IMR-90 (cell line): ENCODE measurements around the gene MBD1. TPM values are rescaled to one million over a fixed set of nuclear protein-coding genes. Genes with fewer than 3 reads are reported as not detected.

ENCODE experiments used
- ATAC-seq: fragments of 200-7000 bp; cut with Tn5 transposase; 2 replicates; pipeline ENCODE4 v1.9.1; 2020; ENCODE audit warnings: low read depth, mild to moderate bottlenecking, moderate library complexity
- BruUV-seq: library from RNA; stranded (reverse); fragments of 400-500 nt; replicated peaks from 2 replicates; lab custom pipeline; 2021; lab: Mats Ljungman, UMichigan
- CTCF ChIA-PET: fragments of 300-600 bp; formaldehyde crosslinking; extraction: SDS; loops from one replicate; lab custom pipeline; 2021; ENCODE audit warnings: antibody characterized with exemption; lab: Yijun Ruan, JAX
- POLR2A ChIA-PET: fragments of 300-600 bp; sonication (Branson Sonifier 250); formaldehyde crosslinking; loops from one replicate; lab custom pipeline; 2022; ENCODE audit warnings: antibody characterized with exemption; ENCODE audit not compliant: unreplicated experiment; lab: Charles Lee
- DNase-seq: peaks from one replicate; pipeline ENCODE4 v3.0.0; 2013
- H2AFZ ChIP-seq: replicated peaks from 2 replicates; pipeline ENCODE3; 2013; ENCODE audit warnings: low read length, mild to moderate bottlenecking; ENCODE audit not compliant: poor library complexity
- H2AK5ac ChIP-seq: 2 replicates; pipeline ENCODE4 v1.6.1; 2013; ENCODE audit warnings: low read depth, low read length, inconsistent platforms
- H2AK9ac ChIP-seq: replicated peaks from 2 replicates; pipeline ENCODE3; 2013; ENCODE audit warnings: mild to moderate bottlenecking, low read depth, low read length, moderate library complexity; ENCODE audit not compliant: poor library complexity
- H2BK120ac ChIP-seq: 2 replicates; pipeline ENCODE4 v1.6.1; 2013; ENCODE audit warnings: low read depth, low read length, inconsistent platforms
- H2BK15ac ChIP-seq: 3 replicates; pipeline ENCODE4 v1.6.1; 2013; ENCODE audit warnings: low read depth, low read length, inconsistent platforms
- H2BK20ac ChIP-seq: 2 replicates; pipeline ENCODE4 v1.6.1; 2013; ENCODE audit warnings: low read depth, mild to moderate bottlenecking, inconsistent platforms, low read length, moderate library complexity
- H2BK5ac ChIP-seq: 2 replicates; pipeline ENCODE4 v1.6.1; 2013; ENCODE audit warnings: mild to moderate bottlenecking, low read depth, low read length, inconsistent platforms; ENCODE audit not compliant: poor library complexity, severe bottlenecking
- H3K14ac ChIP-seq: replicated peaks from 2 replicates; pipeline ENCODE4 v1.6.1; 2013; ENCODE audit warnings: low read depth, low read length, inconsistent platforms
- H3K18ac ChIP-seq: 2 replicates; pipeline ENCODE4 v1.6.1; 2013; ENCODE audit warnings: low read depth, low read length, control low read depth
- H3K23ac ChIP-seq: 2 replicates; pipeline ENCODE4 v1.6.1; 2013; ENCODE audit warnings: low read depth, low read length, inconsistent platforms
- H3K27ac ChIP-seq: 2 replicates; pipeline ENCODE4 v1.5.1; 2013; ENCODE audit warnings: mild to moderate bottlenecking, control low read depth, low read length; ENCODE audit not compliant: insufficient read depth
- H3K27me3 ChIP-seq: 2 replicates; pipeline ENCODE4 v1.6.1; 2013; ENCODE audit warnings: low read length; ENCODE audit not compliant: control insufficient read depth, insufficient read depth
- H3K36me3 ChIP-seq: 2 replicates; pipeline ENCODE4 v1.6.1; 2013; ENCODE audit warnings: low read length, mixed read lengths; ENCODE audit not compliant: control insufficient read depth, insufficient read depth
- H3K4ac ChIP-seq: 2 replicates; pipeline ENCODE4 v1.6.1; 2013; ENCODE audit warnings: low read depth, low read length, inconsistent platforms
- H3K4me1 ChIP-seq: 2 replicates; pipeline ENCODE4 v1.6.1; 2013; ENCODE audit warnings: low read length, mixed read lengths; ENCODE audit not compliant: control insufficient read depth, insufficient read depth
- H3K4me2 ChIP-seq: 2 replicates; pipeline ENCODE4 v1.6.1; 2013; ENCODE audit warnings: low read depth, mild to moderate bottlenecking, control low read depth, low read length, moderate library complexity
- H3K4me3 ChIP-seq: 2 replicates; pipeline ENCODE4 v1.5.1; 2013; ENCODE audit warnings: low read depth, mild to moderate bottlenecking, control low read depth, low read length, moderate library complexity; ENCODE audit not compliant: insufficient read depth
- H3K56ac ChIP-seq: 2 replicates; pipeline ENCODE4 v1.6.1; 2013; ENCODE audit warnings: low read length, inconsistent platforms; ENCODE audit not compliant: insufficient read depth; ENCODE audit errors: extremely low read depth
- H3K79me1 ChIP-seq, 2 experiments: 2 replicates each; pipeline ENCODE4 v1.6.1; 2013; ENCODE audit warnings: low read length in 2 of 2, inconsistent platforms in 1 of 2, low read depth in 1 of 2
- H3K9ac ChIP-seq: 2 replicates; pipeline ENCODE4 v1.6.1; 2013; ENCODE audit warnings: low read depth, low read length, control low read depth
- H3K9me1 ChIP-seq: 2 replicates; pipeline ENCODE4 v1.6.1; 2013; ENCODE audit warnings: low read length, inconsistent platforms; ENCODE audit not compliant: insufficient read depth
- H3K9me3 ChIP-seq: 2 replicates; pipeline ENCODE4 v1.6.1; 2013; ENCODE audit warnings: low read length; ENCODE audit not compliant: control insufficient read depth, insufficient read depth
- H4K20me1 ChIP-seq: 2 replicates; pipeline ENCODE4 v1.6.1; 2013; ENCODE audit warnings: low read length, inconsistent platforms; ENCODE audit not compliant: insufficient read depth
- H4K5ac ChIP-seq: 2 replicates; pipeline ENCODE4 v1.6.1; 2013; ENCODE audit warnings: mild to moderate bottlenecking, low read depth, low read length, control low read depth
- H4K8ac ChIP-seq, 2 experiments: 2 replicates each; pipeline ENCODE4 v1.6.1; 2013; ENCODE audit warnings: low read depth in 2 of 2, low read length in 2 of 2, control low read depth in 1 of 2, inconsistent platforms in 1 of 2
- H4K91ac ChIP-seq: 2 replicates; pipeline ENCODE4 v1.6.1; 2013; ENCODE audit warnings: low read depth, low read length, inconsistent platforms; ENCODE audit not compliant: insufficient read depth
- CTCF ChIP-seq: conservative IDR thresholded peaks from 2 replicates; pipeline ENCODE4 v1.5.1; 2012; ENCODE audit warnings: mild to moderate bottlenecking, low read depth, low read length, improper control_type of control experiment
- MXI1 ChIP-seq: IDR thresholded peaks from 2 replicates; pipeline ENCODE4 v1.6.1; 2012; ENCODE audit warnings: low read depth, mild to moderate bottlenecking, low read length, moderate library complexity, borderline replicate concordance
- RAD21 ChIP-seq: IDR thresholded peaks from 2 replicates; pipeline ENCODE4 v1.6.1; 2012; ENCODE audit warnings: low read length, improper control_type of control experiment
- RFX5 ChIP-seq: IDR thresholded peaks from 2 replicates; pipeline ENCODE4 v1.8.0; 2012; ENCODE audit warnings: low read depth, mild to moderate bottlenecking, low read length, moderate library complexity
- WGBS, 2 experiments: methylation state at CpG; one replicate each; pipeline versions ENCODE4 v1.1.5 to v1.1.7; 2013; ENCODE audit warnings: missing lambda C conversion rate in 2 of 2; ENCODE audit not compliant: insufficient read length in 1 of 2; ENCODE audit errors: extremely low coverage in 2 of 2; 5-methylcytosine and 5-hydroxymethylcytosine counted together
- dilution Hi-C: fragments of 300-500 bp; cut with HindIII; formaldehyde crosslinking; loops from one replicate; pipeline ENCODE4 v1.14.3; 2018; ENCODE audit warnings: low sequenced_read_pairs; ENCODE audit not compliant: unreplicated experiment
- in situ Hi-C: fragments of 300-500 bp; cut with MboI; formaldehyde crosslinking; loops from 3 replicates; pipeline ENCODE4 v1.14.3; 2019; ENCODE audit warnings: low sequenced_read_pairs, inconsistent platforms, mixed read lengths
- intact Hi-C: fragments of 100-400 bp; cut with micrococcal nuclease; formaldehyde crosslinking; loops from 2 replicates; pipeline ENCODE4 v1.10.0; 2022
- polyA plus RNA-seq, 3 experiments: library from polyadenylated mRNA; depleted of rRNA; stranded (reverse); fragments of >200 nt; gene quantifications; 2 replicates each; pipeline ENCODE4 v1.2.3, GENCODE V29; 2012; ENCODE audit warnings: low replicate concordance in 1 of 3
- total RNA-seq: library from RNA; depleted of rRNA; stranded (reverse); fragments of >200 nt; gene quantifications from 2 replicates; pipeline ENCODE4 v1.2.3, GENCODE V29; 2012

MBD1 gene
- total and polyA plus RNA-seq, 2 of the 4 experiments (the other 2 are of a cell fraction): 31.7 to 56.5 TPM

DNA sequence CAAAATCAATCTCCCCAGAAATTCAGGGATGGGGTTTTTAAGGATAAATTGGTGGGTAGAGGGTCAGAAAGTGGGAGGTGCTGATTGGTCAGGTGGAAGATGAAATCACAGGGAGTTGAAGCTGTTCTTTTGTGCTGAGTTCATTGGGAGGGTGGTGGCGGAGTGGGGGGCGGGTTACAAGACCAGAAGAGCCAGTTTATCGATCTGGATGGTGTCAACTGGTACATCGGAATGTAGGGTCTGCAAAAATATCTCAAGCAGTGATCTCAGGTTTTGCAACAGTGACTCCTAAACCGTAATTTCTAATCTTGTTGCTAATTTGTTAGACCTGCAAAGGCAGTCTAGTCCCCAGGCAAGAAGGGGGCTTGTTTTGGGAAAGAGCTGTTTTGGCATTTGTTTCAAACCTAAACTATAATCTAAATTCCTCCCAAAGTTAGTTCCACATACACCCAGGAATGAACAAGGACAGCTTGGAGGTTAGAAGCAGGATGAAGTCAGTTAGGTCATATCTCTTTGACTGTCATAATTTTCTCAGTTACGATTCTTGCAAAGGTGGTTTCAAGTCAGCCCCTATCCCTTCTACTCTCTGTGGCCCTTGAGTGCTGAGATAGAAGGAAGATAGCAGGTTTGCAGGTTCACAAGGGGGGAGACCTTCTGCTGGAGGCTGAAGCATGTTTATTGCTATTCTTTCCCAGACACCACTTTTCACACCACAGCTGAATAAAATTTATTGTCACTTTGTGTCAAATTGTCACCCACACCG, 18.5 kb upstream of the MBD1 start:
- Histone ChIP-seq H2BK15ac (no peak overlapping the region), H4K91ac (no peak overlapping the region), H3K9me1 (no peaks in the 10 kb centered on the region), H4K20me1 (no peaks in the 10 kb centered on the region), H2BK5ac (no peak overlapping the region), H3K18ac (no peak overlapping the region), H3K4me3 (no peak overlapping the region), H3K27ac (no peak overlapping the region), H3K4ac (no peak overlapping the region), H2BK120ac (no peak overlapping the region), H3K56ac (no peak overlapping the region), H2AFZ (no peak overlapping the region), H4K8ac (no peak overlapping the region), H3K9ac (no peak overlapping the region), H2BK20ac (no peak overlapping the region), H2AK9ac (no peak overlapping the region), H3K4me2 (no peak overlapping the region), H3K36me3 (no peaks in the 10 kb centered on the region), H3K27me3 (peaks cover 15% of the 10 kb centered on the region), H2AK5ac (no peak overlapping the region), H3K79me1 (no peaks in the 10 kb centered on the region), H3K4me1 (no peaks in the 10 kb centered on the region), H3K14ac (no peak overlapping the region), H3K9me3 (no peaks in the 10 kb centered on the region), H3K23ac (no peak overlapping the region), H4K5ac (no peak overlapping the region)
- in situ Hi-C loops (loop anchor here (25.0 kb wide), 2 partner anchors 737 to 1663 kb away; partner anchors contain the start of gene SMAD4), intact Hi-C loops (no loop called here), dilution Hi-C loops (no loop called here)
- DNase-seq (no peak), ATAC-seq (no peak)
- POLR2A ChIA-PET: no interaction called here
- CTCF ChIA-PET: no interaction called here
- 82% methylated on average over 4 of the region's 7 CpGs; no CpG with 5 or more reads in 1 of the 2 experiments for WGBS, 2 experiments
- TF ChIP-seq CTCF: no peak
- TF ChIP-seq RAD21: no peak
- no peak for TF ChIP-seq MXI1
- no peak for TF ChIP-seq RFX5
- BruUV-seq: no TSS peak
